GM21737 (cell line): ENCODE measurements around the gene CTNNB1.

ENCODE experiments used
- ATAC-seq: cut with Tn5 transposase; IDR thresholded peaks from one replicate; pipeline ENCODE4 v1.9.1; 2021; ENCODE audit warnings: mild to moderate bottlenecking, moderate library complexity; ENCODE audit not compliant: unreplicated experiment

CTNNB1 gene

GRCh38 chr3:41190509-41191284, 8.6 kb upstream of the CTNNB1 start:
- no peak for ATAC-seq

GRCh38 chr3:41192885-41193284, 6.4 kb upstream of the CTNNB1 start:
- ATAC-seq = no peak

- ATAC-seq = no peak
These were observed 5.3 kb upstream of the CTNNB1 start for GRCh38 chr3:41193794-41194539.

GRCh38 chr3:41194701-41195100, 4.6 kb upstream of the CTNNB1 start:
- no peak for ATAC-seq

- ATAC-seq = no peak
These were observed 3.4 kb upstream of the CTNNB1 start for GRCh38 chr3:41195946-41196345.

GRCh38 chr3:41196499-41197410, 2.5 kb upstream of the CTNNB1 start:
- ATAC-seq = no peak

- ATAC-seq = no peak
These were observed 1.3 kb upstream of the CTNNB1 start for GRCh38 chr3:41198046-41198445.

GRCh38 chr3:41198526-41198925, 779 bp upstream of the CTNNB1 start:
- no peak for ATAC-seq

GRCh38 chr3:41199866-41200668, 762 bp downstream of the CTNNB1 start:
- peak; percentile 9 for ATAC-seq

GRCh38 chr3:41200669-41201021, 1.3 kb downstream of the CTNNB1 start:
- ATAC-seq = no peak

- no peak for ATAC-seq
These were observed 2.9 kb downstream of the CTNNB1 start for GRCh38 chr3:41202075-41202833.

GRCh38 chr3:41202834-41203345, 3.6 kb downstream of the CTNNB1 start:
- no peak for ATAC-seq

- no peak for ATAC-seq
These were observed 5.1 kb downstream of the CTNNB1 start for GRCh38 chr3:41204369-41204768.

- ATAC-seq = no peak
These were observed 6.3 kb downstream of the CTNNB1 start for GRCh38 chr3:41205591-41205990.

GRCh38 chr3:41207355-41207754, 8.1 kb downstream of the CTNNB1 start:
- ATAC-seq = no peak

- ATAC-seq = no peak
These were observed 9.4 kb downstream of the CTNNB1 start for GRCh38 chr3:41208507-41209220.

GRCh38 chr3:41209646-41210045, 10.3 kb downstream of the CTNNB1 start:
- no peak for ATAC-seq

GRCh38 chr3:41210966-41211365, 11.7 kb downstream of the CTNNB1 start:
- no peak for ATAC-seq

- ATAC-seq = no peak
These were observed 12.8 kb downstream of the CTNNB1 start for GRCh38 chr3:41212088-41212487.
